Activated CD4-positive, alpha-beta T cell treated with anti-CD3 and anti-CD28 coated beads, Interleukin-2, amount 50 U/mL, for 16 hours (primary cell): Measurements from ENCODE around the gene ARL4A.

Experiments used
- DNase-seq: peaks from one replicate; pipeline ENCODE4 v3.0.0-alpha.2; 2020

ARL4A gene

GRCh38 chr7:12727455-12728191, 40.2 kb downstream of the ARL4A start:
- no peak for DNase-seq

- no peak for DNase-seq
Measured at GRCh38 chr7:12728192-12728538, 40.7 kb downstream of the ARL4A start.

GRCh38 chr7:12729112-12729511, 41.7 kb downstream of the ARL4A start:
- DNase-seq, result no peak

GRCh38 chr7:12730523-12730922, 43.1 kb downstream of the ARL4A start:
- DNase-seq, result no peak

- DNase-seq, result no peak
Measured at GRCh38 chr7:12731214-12731656, 43.8 kb downstream of the ARL4A start.

- DNase-seq, result no peak
Measured at GRCh38 chr7:12731775-12732174, 44.3 kb downstream of the ARL4A start.

GRCh38 chr7:12732428-12732827, 45.0 kb downstream of the ARL4A start:
- no peak for DNase-seq

GRCh38 chr7:12735923-12736322, 48.5 kb downstream of the ARL4A start:
- no peak for DNase-seq

GRCh38 chr7:12737373-12737772, 49.9 kb downstream of the ARL4A start:
- no peak for DNase-seq

- no peak for DNase-seq
Measured at GRCh38 chr7:12737836-12738235, 50.4 kb downstream of the ARL4A start.

GRCh38 chr7:12738665-12739064, 51.2 kb downstream of the ARL4A start:
- no peak for DNase-seq
